ENCODE results near the gene CNTN4.

- no peak for TF ChIP-seq CTCF (IDR thresholded peaks at IDR 0.05)
- TF ChIP-seq POLR2A (IDR thresholded peaks at IDR 0.05), result no peak
Observed at GRCh38 chr3:3037156-3037555, 938.5 kb downstream of the CNTN4 start.
